AG04450 (cell line): ENCODE data around the gene NECTIN1. TPM values are rescaled to one million over a fixed set of nuclear protein-coding genes. Genes with fewer than 3 reads are reported as not detected.

ENCODE experiments used
- CTCF ChIA-PET: fragments of 300-600, 350-600 bp; formaldehyde crosslinking; extraction: SDS; loops from one replicate; lab custom pipeline; 2022; ENCODE audit warnings: antibody characterized with exemption, inconsistent platforms; lab: Charles Lee
- POLR2A ChIA-PET: fragments of 350-600 bp; formaldehyde crosslinking; extraction: SDS; loops from one replicate; lab custom pipeline; 2021; ENCODE audit warnings: antibody characterized with exemption, inconsistent platforms; lab: Yijun Ruan, JAX
- DNase-seq: peaks from one replicate; pipeline ENCODE4 v3.0.0-alpha.2; 2011; ENCODE audit warnings: low read depth, low spot score
- H3K27ac ChIP-seq: one replicate; pipeline ENCODE4 v1.5.1; 2012; ENCODE audit warnings: low read depth, low read length, control low read depth
- H3K27me3 ChIP-seq: one replicate; pipeline ENCODE4 v1.6.0; 2012; ENCODE audit warnings: low read length; ENCODE audit not compliant: control insufficient read depth, insufficient read depth
- H3K4me3 ChIP-seq: 2 replicates; pipeline ENCODE4 v1.5.1; 2011; ENCODE audit warnings: mild to moderate bottlenecking, low read depth, low read length, control low read depth
- H3K9me3 ChIP-seq: 2 replicates; pipeline ENCODE4 v1.5.1; 2012; ENCODE audit warnings: low read length; ENCODE audit not compliant: control insufficient read depth, insufficient read depth
- CTCF ChIP-seq: IDR thresholded peaks from 2 replicates; pipeline ENCODE4 v1.5.1; 2011; ENCODE audit warnings: low read depth, low read length, control low read depth, inconsistent platforms
- polyA plus RNA-seq: library from polyadenylated mRNA; depleted of rRNA; stranded (reverse); fragments of >200 nt; gene quantifications from 2 replicates; pipeline ENCODE4 v1.2.3, GENCODE V29; 2011

Gene NECTIN1
- polyA plus RNA-seq, 1 experiment, result 2.8 TPM

GRCh38 chr11:119726150-119726553 lies 2.8 kb downstream of the NECTIN1 start:
- Histone ChIP-seq H3K4me3 (no peak overlapping the region), H3K27ac (no peak overlapping the region), H3K27me3 (peaks cover 3% of the 10 kb centered on the region), H3K9me3 (no peaks in the 10 kb centered on the region; the same call in 1 of the 2 replicates)
- DNase-seq, result no peak
- POLR2A ChIA-PET, result interaction anchor here (0.7 kb wide), 1 partner anchor 12 kb away, joined by 4 read pairs; no protein-coding TSS in a partner anchor
- no peak for TF ChIP-seq CTCF
- CTCF ChIA-PET, result interaction anchor here (1.6 to 2.0 kb wide), 2 partner anchors 246 to 382 kb away, joined by 3 to 5 read pairs; no protein-coding TSS in a partner anchor

- H3K4me3 ChIP-seq, result no peak overlapping the region
- H3K27me3 ChIP-seq, result no peaks in the 10 kb centered on the region
- POLR2A ChIA-PET, result no interaction called here
- no peaks in the 10 kb centered on the region; the same call in 1 of the 2 replicates for H3K9me3 ChIP-seq
- CTCF ChIA-PET, result no interaction called here
- no peak overlapping the region for H3K27ac ChIP-seq
- no peak for DNase-seq
- TF ChIP-seq CTCF, result no peak
Observed at GRCh38 chr11:119724956-119725355, 4.0 kb downstream of the NECTIN1 start.

GRCh38 chr11:119723952-119724325 lies 5.1 kb downstream of the NECTIN1 start:
- TF ChIP-seq CTCF, result no peak
- H3K27ac ChIP-seq, result no peak overlapping the region
- no peaks in the 10 kb centered on the region for H3K27me3 ChIP-seq
- CTCF ChIA-PET, result interaction anchor here (0.6 kb wide), 1 partner anchor 1576 kb away, joined by 3 read pairs; no protein-coding TSS in a partner anchor
- DNase-seq, result no peak
- POLR2A ChIA-PET, result no interaction called here
- H3K9me3 ChIP-seq, result no peaks in the 10 kb centered on the region; the same call in 1 of the 2 replicates
- H3K4me3 ChIP-seq, result no peak overlapping the region

GRCh38 chr11:119723243-119723951 lies 5.6 kb downstream of the NECTIN1 start:
- no peaks in the 10 kb centered on the region for H3K27me3 ChIP-seq
- POLR2A ChIA-PET, result no interaction called here
- DNase-seq, result no peak
- no peak overlapping the region for H3K27ac ChIP-seq
- CTCF ChIA-PET, result interaction anchor here (0.6 kb wide), 1 partner anchor 244 kb away, joined by 8 read pairs; no protein-coding TSS in a partner anchor
- H3K9me3 ChIP-seq, result no peaks in the 10 kb centered on the region; the same call in 1 of the 2 replicates
- no peak for TF ChIP-seq CTCF
- no peak overlapping the region for H3K4me3 ChIP-seq

- DNase-seq, result no peak
- no peak overlapping the region for H3K4me3 ChIP-seq
- H3K9me3 ChIP-seq, result no peaks in the 10 kb centered on the region; the same call in 1 of the 2 replicates
- ChIA-PET CTCF (interaction anchor here (0.6 kb wide), 1 partner anchor 243 kb away, joined by 8 read pairs; no protein-coding TSS in a partner anchor), POLR2A (no interaction called here)
- no peaks in the 10 kb centered on the region for H3K27me3 ChIP-seq
- no peak overlapping the region for H3K27ac ChIP-seq
- TF ChIP-seq CTCF, result no peak
Observed at GRCh38 chr11:119722281-119722794, 6.7 kb downstream of the NECTIN1 start.
